Posterior vena cava (tissue), 2 donors: Measurements from ENCODE around the gene CGN. TPM values are rescaled to one million over a fixed set of nuclear protein-coding genes. Genes with fewer than 3 reads are reported as not detected.

Experiments used
- DNase-seq: peaks from one replicate; pipeline ENCODE4 v3.0.0-alpha.2; 2020; ENCODE audit warnings: low spot score
- intact Hi-C, 2 donors: fragments of 100-400 bp; cut with DNase I; formaldehyde crosslinking; loops; one replicate each; pipeline versions ENCODE4 v1.14.1 to v1.14.2; 2022 to 2023
- total RNA-seq, 2 donors: library from RNA; stranded (reverse); fragmentation: NEBNext Ultra II Directional; extraction: Animal tissue kit (Norgen Biotek cat#: 25700); gene quantifications; one replicate each; pipeline ENCODE4 v1.2.1, GENCODE V29; 2021
- donor health status: DM: yes; HTN: yes; CAD: no.
- donor health status: DM: yes; HTN: yes; CAD: no.

Gene CGN
- total RNA-seq, 2 donors from 2014 or later: 0.29 TPM; not detected in 1

DNA sequence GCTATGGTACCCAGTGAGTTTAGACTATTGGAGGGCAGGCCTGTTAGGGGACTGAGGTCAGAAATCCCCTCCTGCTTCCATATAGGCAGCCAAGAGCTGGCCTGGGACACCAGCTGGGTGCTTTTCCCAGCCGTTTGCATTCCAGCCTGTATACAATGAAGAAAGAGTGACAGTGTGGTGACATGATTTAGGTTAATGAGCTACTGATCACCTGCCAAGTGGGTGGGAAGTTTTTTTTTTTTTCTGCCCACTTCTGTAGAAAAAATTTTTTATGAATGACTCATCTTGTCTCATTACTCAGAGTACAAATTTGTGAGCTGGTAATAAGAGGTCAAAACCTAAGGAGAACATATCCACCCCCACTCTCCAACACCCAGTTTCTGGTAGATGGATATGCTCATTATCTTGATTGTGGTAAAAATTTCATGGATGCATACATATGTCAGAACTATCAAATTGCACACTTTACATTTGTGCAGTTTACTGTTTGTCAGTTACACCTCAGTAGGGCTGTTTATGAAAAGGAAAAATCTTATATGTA, 16.4 kb upstream of the CGN start:
- DNase-seq: no peak
- intact Hi-C loops: no loop called here

DNA sequence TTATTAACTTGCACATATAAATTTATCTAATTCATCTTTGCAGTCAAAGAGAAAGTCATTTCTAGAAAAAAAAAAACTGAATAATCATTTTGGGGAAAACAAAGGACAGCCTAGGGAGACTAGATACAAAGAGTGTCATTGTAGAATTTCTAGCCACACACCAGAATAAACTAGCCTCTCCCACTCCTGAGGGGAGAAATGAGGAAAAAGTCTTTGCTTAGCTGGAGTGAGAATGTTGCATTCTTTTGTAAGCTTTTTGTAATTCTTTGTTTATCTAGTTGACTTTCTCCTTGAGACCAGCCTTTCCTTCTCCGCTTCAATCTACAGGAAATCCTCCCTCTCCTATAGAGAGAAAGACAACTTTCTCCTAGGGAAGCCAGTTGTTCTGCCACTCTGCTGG, 15.9 kb upstream of the CGN start:
- DNase-seq: no peak
- intact Hi-C loops: no loop called here

DNA sequence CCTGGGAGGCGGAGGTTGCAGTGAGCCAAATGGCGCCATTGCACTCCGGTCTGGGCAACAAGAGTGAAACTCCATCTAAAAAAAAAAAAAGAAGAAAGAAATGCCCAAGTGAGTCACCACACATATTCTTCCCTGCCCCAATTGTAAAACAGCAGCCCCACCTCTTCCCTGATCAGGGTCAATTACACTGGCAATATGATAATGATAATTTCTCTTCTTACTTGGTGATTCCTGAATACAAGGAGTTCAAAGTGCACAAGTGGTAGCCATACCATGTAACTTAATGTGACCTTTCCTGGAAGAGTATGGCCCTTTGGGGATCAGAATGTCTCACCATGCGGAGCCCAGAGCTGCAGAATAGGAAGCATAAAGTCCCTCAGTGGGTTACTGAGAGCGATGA, 11.8 kb upstream of the CGN start:
- intact Hi-C loops: no loop called here
- no peak for DNase-seq

DNA sequence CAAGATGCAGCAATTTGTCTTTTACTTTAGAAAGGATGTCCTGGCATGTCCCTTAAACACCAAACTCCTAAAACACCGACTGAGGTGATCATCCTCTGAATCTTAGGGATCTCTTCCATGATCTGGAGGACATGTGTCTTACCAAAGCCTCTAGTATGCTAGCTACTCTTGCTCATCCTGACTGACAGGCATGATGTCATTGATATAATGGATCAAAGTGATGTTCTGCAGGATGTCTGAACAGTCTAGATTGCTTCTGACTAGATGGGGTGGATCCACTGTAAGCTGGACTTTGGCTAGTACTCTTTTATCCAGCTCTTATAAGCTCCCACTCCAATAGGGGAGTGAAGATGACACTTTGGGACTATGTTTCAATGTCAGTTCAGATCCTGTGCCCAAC, 11.3 kb upstream of the CGN start:
- no peak for DNase-seq
- intact Hi-C loops: no loop called here

- intact Hi-C loops: no loop called here
- no peak for DNase-seq
Observed at GRCh38 chr1:151501474-151501873, 9.7 kb upstream of the CGN start.

- DNase-seq: no peak
- intact Hi-C loops: no loop called here
Observed at GRCh38 chr1:151502035-151502700, 9.0 kb upstream of the CGN start.

DNA sequence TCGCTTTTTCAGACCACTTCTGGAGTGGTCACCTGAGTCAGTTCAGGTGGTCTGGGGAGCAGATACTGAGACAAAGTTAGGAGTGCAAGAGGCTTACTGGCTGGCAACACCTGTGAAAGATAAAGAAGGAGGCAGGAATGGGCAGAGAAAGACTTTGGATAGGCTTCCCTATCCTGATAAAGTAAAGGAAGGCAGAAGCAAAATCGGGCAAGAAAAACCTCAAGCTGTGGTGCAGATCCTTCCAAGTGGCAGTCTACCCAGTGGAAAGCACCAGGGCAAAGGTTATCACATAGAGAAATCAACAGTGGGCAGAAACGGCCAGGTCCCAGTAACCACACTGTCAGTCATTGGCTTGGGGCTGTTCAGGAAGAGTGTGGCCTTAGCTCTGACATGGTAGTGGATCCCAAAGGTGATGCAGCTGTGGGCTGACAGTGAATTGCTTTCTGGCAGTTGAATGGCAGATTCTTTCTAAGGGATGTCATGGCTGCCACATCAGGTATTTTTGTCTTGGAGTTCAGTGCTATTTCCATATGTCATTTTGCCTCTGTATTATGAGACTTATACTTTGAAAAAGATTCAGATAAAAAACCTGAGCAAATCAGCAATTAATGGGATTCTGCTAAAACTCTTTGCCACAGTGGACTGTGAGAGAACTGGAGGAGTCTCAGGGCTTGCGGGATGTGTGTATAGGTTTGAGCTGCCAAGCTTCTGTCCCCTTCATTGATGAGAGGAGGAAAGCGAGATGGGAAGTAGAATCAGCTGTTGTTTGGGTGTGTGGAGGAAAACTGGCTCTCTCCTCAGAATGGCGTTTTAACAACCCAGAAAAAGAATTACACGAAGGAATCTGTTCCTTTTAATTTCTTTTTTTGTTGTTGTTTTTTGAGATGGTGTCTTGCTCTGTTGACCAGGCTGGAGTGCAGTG, 8.1 kb upstream of the CGN start:
- intact Hi-C loops: no loop called here
- DNase-seq: no peak

DNA sequence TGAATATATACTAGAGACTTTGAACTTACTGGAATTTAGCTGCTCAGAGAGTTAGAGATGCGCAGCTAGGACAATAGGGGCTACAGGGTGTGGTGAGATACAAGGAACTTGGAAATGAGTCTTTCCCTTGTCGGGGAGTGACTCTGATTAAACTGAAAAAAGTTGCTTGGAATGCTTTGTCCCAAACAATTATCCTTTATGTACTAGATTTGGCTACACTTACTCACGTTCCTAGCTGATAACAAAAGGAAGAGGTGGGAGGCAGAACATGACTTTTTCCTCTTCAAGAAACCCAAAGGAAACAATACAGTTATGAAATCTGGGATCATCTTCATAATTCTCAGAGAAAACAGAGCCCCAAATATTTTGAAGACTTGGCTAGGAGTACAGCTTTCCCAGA, 6.9 kb upstream of the CGN start:
- intact Hi-C loops: no loop called here
- DNase-seq: no peak

DNA sequence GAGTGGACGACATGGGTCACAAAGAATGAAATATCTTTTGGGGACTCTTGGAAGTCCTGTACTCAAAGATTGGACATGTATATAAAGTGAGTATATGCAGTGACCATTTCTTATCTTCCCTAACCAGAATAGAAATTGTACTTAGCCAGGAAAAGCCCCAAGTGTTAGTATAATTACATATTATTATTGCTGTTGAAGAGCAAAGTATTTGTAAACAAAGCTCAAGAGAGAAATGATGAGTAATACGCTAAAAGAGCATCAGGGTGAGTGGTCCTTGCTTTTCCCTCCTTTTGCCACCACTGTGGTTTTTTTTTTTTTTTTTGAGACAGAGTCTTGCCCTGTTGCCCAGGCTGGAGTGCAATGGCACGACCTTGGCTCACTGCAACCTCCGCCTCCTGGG, 6.4 kb upstream of the CGN start:
- DNase-seq: no peak
- intact Hi-C loops: no loop called here

DNA sequence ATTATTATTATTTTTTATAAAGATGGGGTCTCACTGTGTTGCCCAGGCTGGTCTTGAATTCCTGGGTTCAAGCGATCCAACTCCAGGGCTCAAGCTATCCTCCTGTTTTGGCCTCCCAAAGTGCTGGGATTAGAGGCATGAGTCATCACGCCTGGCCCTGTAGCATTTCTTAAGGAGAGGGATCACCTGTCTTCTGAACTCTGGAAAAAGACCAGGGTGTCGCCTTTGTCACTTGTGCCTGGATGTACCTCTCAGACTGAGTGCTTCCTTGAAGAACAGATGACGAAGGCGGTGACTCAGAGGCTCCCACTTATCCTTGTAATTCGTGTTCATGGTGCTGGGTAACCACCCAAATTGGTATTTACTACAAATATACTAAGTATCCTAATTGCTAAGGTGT, 2.4 kb upstream of the CGN start:
- no peak for DNase-seq
- intact Hi-C loops: no loop called here

DNA sequence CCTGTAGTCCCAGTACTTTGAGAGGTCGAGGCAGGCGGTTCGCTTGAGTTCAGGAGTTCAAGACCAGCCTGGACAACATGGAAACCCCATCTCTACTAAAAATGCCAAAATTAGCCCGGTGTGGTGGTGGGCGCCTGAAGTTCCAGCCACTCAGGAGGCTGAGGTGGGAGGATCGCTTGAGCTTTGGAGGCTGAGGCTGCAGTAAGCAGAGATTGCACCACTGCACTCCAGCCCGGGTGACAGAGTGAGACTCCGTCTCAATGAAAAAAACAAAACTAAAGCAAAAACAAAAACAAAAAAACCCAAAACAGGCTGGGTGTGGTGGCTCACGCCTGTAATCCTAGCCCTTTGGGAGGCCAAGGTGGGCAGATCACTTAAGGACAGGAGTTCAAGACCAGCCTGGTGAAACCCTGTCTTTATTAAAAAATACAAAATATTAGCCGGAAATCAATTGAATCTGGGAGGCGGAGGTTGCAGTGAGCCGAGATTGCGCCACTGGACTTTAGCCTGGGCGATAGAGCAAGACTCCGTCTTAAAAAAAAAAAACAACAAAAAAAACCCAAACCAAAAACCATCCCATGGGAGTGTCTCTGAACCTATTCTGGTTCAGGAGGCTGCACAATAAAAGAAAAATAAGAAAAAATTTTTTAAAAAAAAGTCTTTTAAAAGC, 1.7 kb upstream of the CGN start:
- no peak for DNase-seq
- intact Hi-C loops: no loop called here

DNA sequence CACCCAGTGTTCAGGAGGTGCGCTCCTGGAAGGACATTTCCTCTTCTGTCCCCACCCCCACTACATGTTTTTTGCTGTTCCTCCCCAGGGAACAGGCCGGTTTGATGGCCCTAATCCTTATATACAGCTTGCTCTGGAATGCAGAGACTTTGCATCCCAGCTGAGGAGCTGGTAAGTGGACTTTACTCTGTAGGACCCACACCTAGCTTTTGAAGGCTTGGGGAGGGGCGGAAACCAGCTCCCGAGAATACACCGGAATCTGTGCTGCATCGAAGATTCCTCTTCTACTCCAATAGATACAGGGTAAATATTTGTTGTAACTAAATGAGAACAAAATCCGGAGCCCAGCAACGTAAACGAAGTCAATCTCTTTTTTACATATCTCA, 1.2 kb upstream of the CGN start:
- intact Hi-C loops: no loop called here
- no peak for DNase-seq

GRCh38 chr1:151510614-151510956, 602 bp upstream of the CGN start:
- no peak for DNase-seq
- intact Hi-C loops: no loop called here

DNA sequence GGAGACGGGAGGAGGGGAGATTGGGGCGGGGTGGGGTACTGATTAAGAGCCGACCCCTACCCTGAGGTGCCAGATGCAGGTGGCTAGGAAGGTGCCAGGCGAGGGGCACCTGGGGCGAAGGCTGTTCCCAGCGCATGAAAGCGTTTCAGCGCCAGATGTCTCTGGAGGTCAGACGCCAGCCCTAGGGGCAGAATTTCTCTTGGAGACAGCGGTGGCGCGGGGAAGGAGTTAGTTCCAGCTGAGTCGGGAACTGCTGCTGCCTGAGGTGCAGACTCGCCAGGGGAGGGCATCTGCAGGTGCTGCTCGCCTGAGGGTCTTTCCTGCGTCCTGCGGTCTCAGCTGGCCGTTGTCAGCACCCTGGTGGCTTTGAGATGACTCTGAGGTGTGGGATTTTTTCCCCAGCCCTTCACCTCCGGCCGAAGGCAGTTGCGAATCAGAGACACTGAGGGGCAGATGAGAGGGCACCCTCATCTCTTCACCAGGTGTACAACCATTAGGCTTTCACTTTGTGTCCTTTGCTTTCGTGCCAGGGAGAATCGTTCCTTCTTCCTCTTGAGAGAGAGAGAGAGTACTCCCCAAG, 539 bp downstream of the CGN start:
- intact Hi-C loops: no loop called here
- no peak for DNase-seq

DNA sequence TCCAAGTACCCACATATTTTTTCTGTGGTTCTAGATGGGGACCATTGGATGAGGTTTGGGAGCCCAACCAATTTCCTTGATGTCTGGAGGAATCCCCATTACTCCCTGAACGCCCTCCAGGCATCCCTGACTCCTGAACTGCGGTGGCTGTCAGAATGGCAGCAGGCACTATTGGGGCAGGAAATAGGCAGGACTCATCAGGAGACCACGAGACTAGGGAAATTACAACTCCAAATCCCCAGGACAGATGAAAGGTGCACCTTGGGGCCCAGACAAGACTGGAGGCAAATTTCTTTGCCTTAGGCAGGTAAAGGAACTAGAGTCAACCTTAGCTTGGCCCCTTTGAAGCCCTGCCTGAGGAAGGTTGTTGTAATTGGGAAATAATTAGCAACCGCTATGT, 1.1 kb downstream of the CGN start:
- no peak for DNase-seq
- intact Hi-C loops: no loop called here

- intact Hi-C loops: no loop called here
- DNase-seq: no peak
Observed at GRCh38 chr1:151512801-151513625, 1.8 kb downstream of the CGN start.

- DNase-seq: no peak
- intact Hi-C loops: no loop called here
Observed at GRCh38 chr1:151513626-151514121, 2.5 kb downstream of the CGN start.

DNA sequence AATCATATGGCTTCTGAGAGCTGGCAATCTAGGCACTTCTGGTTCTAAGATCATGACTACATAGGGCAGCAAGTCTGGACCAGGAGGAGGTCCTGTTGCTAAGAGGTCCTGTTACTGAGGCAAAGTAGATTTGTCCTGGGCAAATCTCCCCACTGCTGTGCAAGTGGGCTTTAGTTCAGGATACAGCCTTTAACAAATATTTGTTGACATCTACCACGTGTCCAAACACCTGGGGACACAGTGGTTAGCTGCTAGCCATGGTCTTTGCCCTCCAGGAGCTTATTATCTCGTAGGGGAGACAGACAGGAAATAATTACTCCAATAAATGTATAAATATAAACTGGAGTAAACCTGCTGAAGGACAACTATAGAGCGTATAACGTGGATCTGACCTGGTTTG, 3.2 kb downstream of the CGN start:
- no peak for DNase-seq
- intact Hi-C loops: no loop called here

DNA sequence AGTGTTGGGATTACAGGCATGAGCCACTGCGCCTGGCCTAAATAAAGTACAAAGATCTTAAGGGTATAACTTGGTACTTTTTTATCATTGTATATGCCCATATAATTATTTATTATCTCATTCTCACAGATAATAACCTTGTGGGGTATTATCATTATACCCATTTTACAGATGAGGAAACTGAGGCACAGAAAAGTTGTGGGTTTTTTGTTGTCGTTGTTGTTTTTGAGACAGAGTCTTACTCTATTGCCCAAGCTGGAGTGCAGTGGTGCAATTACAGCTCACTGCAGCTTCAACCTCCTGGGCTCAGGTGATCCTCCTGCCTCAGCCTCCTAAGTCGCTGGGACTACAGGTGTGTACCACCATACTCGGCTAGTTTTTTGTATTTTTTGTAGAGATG, 4.1 kb downstream of the CGN start:
- intact Hi-C loops: no loop called here
- DNase-seq: no peak
